NCI-H2171 (cell line): Measurements from ENCODE around the gene IDH3G.
A peak's percentile ranks its signal among the peaks of the same experiment; 100 is the strongest.

ENCODE experiments used
- DNase-seq: peaks from one replicate; lab custom pipeline; 2025; lab: John Stamatoyannopoulos, UW

The IDH3G gene

GRCh38 chrX:153773741-153774575 lies 20.2 kb downstream of the IDH3G start:
- DNase-seq: no peak

- no peak for DNase-seq
Measured at GRCh38 chrX:153773218-153773611, 21.0 kb downstream of the IDH3G start.

- no peak for DNase-seq
Measured at GRCh38 chrX:153772316-153773217, 21.6 kb downstream of the IDH3G start.

GRCh38 chrX:153771415-153772315 lies 22.5 kb downstream of the IDH3G start:
- no peak for DNase-seq

- no peak for DNase-seq
Measured at GRCh38 chrX:153770601-153771414, 23.4 kb downstream of the IDH3G start.

- no peak for DNase-seq
Measured at GRCh38 chrX:153769865-153770600, 24.1 kb downstream of the IDH3G start.

GRCh38 chrX:153769158-153769864 lies 24.9 kb downstream of the IDH3G start:
- DNase-seq: no peak

GRCh38 chrX:153768311-153769157 lies 25.6 kb downstream of the IDH3G start:
- no peak for DNase-seq

- no peak for DNase-seq
Measured at GRCh38 chrX:153767674-153768055, 26.5 kb downstream of the IDH3G start.

GRCh38 chrX:153766871-153767673 lies 27.1 kb downstream of the IDH3G start:
- DNase-seq: no peak

GRCh38 chrX:153766098-153766817 lies 27.9 kb downstream of the IDH3G start:
- DNase-seq: no peak

GRCh38 chrX:153765138-153766079 lies 28.8 kb downstream of the IDH3G start:
- DNase-seq: no peak

GRCh38 chrX:153764786-153765137 lies 29.4 kb downstream of the IDH3G start:
- DNase-seq: no peak

- peak; percentile 43 for DNase-seq
Measured at GRCh38 chrX:153763989-153764755, 30.0 kb downstream of the IDH3G start, which contains the start of gene PLXNB3. Gene PLXNB3 (plus strand): TSS chrX:153764249. CDS start chrX:153765536, 1,287 bp downstream.

- DNase-seq: no peak
Measured at GRCh38 chrX:153763298-153763932, 30.8 kb downstream of the IDH3G start.
